ENCODE data around the gene RFWD3.

DNA sequence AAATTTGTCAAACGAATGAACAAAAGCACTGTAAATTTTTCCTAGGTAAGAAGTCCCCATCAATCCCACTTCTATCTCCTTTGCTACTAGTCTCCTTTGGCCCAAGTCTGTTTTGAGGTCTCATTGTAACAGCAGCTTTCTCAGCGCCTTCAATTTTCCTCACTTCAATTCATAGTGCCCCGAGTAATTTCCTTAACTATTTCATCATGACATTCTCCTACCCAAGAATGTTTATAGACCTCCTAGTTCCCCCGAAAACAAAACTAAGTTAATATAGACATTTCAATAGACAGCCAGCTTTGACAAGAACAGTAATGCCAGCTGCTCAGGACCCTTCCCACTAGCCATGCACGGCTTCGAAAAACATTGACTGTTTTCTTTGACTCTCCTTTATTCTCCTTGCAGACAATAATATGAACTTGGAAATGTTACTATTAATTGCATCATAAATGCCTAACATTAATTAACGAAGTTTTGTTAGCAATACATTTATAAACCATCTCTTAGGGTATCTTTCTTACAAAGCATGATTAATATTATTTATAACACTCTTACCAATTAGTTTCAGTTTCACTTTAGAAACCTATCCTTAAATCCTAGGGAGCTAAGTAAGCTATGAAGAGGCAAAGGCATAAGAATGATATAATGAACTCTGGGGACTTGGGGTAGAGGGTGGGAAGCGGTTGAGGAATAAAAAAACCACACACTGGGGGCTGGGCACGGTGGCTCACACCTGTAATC lies 82.6 kb downstream of the RFWD3 start:
- TF ChIP-seq, protein P1, sequence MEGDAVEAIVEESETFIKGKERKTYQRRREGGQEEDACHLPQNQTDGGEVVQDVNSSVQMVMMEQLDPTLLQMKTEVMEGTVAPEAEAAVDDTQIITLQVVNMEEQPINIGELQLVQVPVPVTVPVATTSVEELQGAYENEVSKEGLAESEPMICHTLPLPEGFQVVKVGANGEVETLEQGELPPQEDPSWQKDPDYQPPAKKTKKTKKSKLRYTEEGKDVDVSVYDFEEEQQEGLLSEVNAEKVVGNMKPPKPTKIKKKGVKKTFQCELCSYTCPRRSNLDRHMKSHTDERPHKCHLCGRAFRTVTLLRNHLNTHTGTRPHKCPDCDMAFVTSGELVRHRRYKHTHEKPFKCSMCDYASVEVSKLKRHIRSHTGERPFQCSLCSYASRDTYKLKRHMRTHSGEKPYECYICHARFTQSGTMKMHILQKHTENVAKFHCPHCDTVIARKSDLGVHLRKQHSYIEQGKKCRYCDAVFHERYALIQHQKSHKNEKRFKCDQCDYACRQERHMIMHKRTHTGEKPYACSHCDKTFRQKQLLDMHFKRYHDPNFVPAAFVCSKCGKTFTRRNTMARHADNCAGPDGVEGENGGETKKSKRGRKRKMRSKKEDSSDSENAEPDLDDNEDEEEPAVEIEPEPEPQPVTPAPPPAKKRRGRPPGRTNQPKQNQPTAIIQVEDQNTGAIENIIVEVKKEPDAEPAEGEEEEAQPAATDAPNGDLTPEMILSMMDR (IDR thresholded peaks at IDR 0.05; ENCODE audit: borderline replicate concordance, extremely low read depth, low read length, poor library complexity, severe bottlenecking): no peak
- TF ChIP-seq EZH2 (IDR thresholded peaks at IDR 0.05; ENCODE audit: borderline replicate concordance, low read depth, low read length, severe bottlenecking): no peak
